H9 (cell line): ENCODE data around the gene CCL11. TPM values are rescaled to one million over a fixed set of nuclear protein-coding genes. Genes with fewer than 3 reads are reported as not detected.

Source experiments
- DNase-seq: peaks from one replicate; pipeline ENCODE4 v3.0.0-alpha.2; 2017
- H2AFZ ChIP-seq: one replicate; pipeline ENCODE4 v1.6.1; 2013; ENCODE audit warnings: mild to moderate bottlenecking, low read length, control low read depth, moderate library complexity
- H2AK5ac ChIP-seq: 2 replicates; pipeline ENCODE4 v1.6.1; 2013; ENCODE audit warnings: low read length, control low read depth, mixed read lengths; ENCODE audit not compliant: insufficient read length
- H2BK120ac ChIP-seq: one replicate; pipeline ENCODE4 v1.6.1; 2013; ENCODE audit warnings: low read depth, mild to moderate bottlenecking, low read length, control low read depth, inconsistent platforms; ENCODE audit not compliant: poor library complexity, severe bottlenecking
- H2BK12ac ChIP-seq: 2 replicates; pipeline ENCODE4 v1.6.1; 2013; ENCODE audit warnings: low read length, control low read depth, mixed read lengths, low read depth; ENCODE audit not compliant: insufficient read length
- H2BK15ac ChIP-seq: 2 replicates; pipeline ENCODE4 v1.6.1; 2013; ENCODE audit warnings: low read depth, low read length, control low read depth
- H2BK20ac ChIP-seq: one replicate; pipeline ENCODE4 v1.6.1; 2013; ENCODE audit warnings: low read depth, mild to moderate bottlenecking, low read length, control low read depth, inconsistent platforms; ENCODE audit not compliant: poor library complexity, severe bottlenecking
- H2BK5ac ChIP-seq: 2 replicates; pipeline ENCODE4 v1.6.1; 2013; ENCODE audit warnings: low read length, control low read depth, mixed read lengths; ENCODE audit not compliant: insufficient read length
- H3K14ac ChIP-seq: 2 replicates; pipeline ENCODE4 v1.6.1; 2013; ENCODE audit warnings: low read length, control low read depth; ENCODE audit not compliant: insufficient read depth
- H3K18ac ChIP-seq: 2 replicates; pipeline ENCODE4 v1.6.1; 2013; ENCODE audit warnings: low read depth, mild to moderate bottlenecking, mixed read lengths, low read length, control low read depth; ENCODE audit not compliant: insufficient read length
- H3K23ac ChIP-seq: 2 replicates; pipeline ENCODE4 v1.6.1; 2013; ENCODE audit warnings: low read length, control low read depth, mixed read lengths, low read depth; ENCODE audit not compliant: insufficient read length
- H3K23me2 ChIP-seq: 2 replicates; pipeline ENCODE4 v1.6.1; 2013; ENCODE audit warnings: low read depth, mild to moderate bottlenecking, mixed read lengths, low read length, control low read depth; ENCODE audit not compliant: insufficient read length, poor library complexity, severe bottlenecking
- H3K27ac ChIP-seq: 2 replicates; pipeline ENCODE4 v1.5.1; 2013; ENCODE audit warnings: low read length, control low read depth, mixed read lengths, low read depth; ENCODE audit not compliant: insufficient read length
- H3K27me3 ChIP-seq: 2 replicates; pipeline ENCODE4 v1.6.1; 2013; ENCODE audit warnings: low read length, control low read depth, inconsistent platforms; ENCODE audit not compliant: insufficient read depth
- H3K4ac ChIP-seq: 2 replicates; pipeline ENCODE4 v1.6.1; 2013; ENCODE audit warnings: low read depth, mild to moderate bottlenecking, control low read depth, inconsistent platforms, low read length, moderate library complexity
- H3K4me1 ChIP-seq: 2 replicates; pipeline ENCODE4 v1.6.1; 2013; ENCODE audit warnings: low read length, control low read depth, inconsistent platforms; ENCODE audit not compliant: insufficient read depth
- H3K4me2 ChIP-seq: 2 replicates; pipeline ENCODE4 v1.6.1; 2013; ENCODE audit warnings: low read length, control low read depth, mixed read lengths; ENCODE audit not compliant: insufficient read length, insufficient read depth
- H3K56ac ChIP-seq: 2 replicates; pipeline ENCODE4 v1.6.1; 2013; ENCODE audit warnings: low read depth, mild to moderate bottlenecking, mixed read lengths, low read length, control low read depth; ENCODE audit not compliant: insufficient read length
- H3K79me1 ChIP-seq: 2 replicates; pipeline ENCODE4 v1.6.1; 2013; ENCODE audit warnings: low read depth, mild to moderate bottlenecking, moderate library complexity, low read length, control low read depth, inconsistent platforms; ENCODE audit not compliant: insufficient read depth, poor library complexity, severe bottlenecking
- H3K79me2 ChIP-seq: 2 replicates; pipeline ENCODE4 v1.6.1; 2013; ENCODE audit warnings: low read length, control low read depth, inconsistent platforms; ENCODE audit not compliant: insufficient read depth
- H3K9ac ChIP-seq: 2 replicates; pipeline ENCODE4 v1.6.1; 2013; ENCODE audit warnings: low read length, control low read depth, mixed read lengths; ENCODE audit not compliant: insufficient read length; ENCODE audit errors: extremely low read depth
- H3K9me3 ChIP-seq: one replicate; pipeline ENCODE4 v1.6.1; 2013; ENCODE audit warnings: low read depth, low read length, inconsistent platforms; ENCODE audit not compliant: control insufficient read depth
- H3T11ph ChIP-seq: one replicate; pipeline ENCODE4 v1.6.1; 2013; ENCODE audit warnings: mild to moderate bottlenecking, low read length, control low read depth, inconsistent platforms
- H4K20me1 ChIP-seq: one replicate; pipeline ENCODE4 v1.6.1; 2013; ENCODE audit not compliant: control insufficient read depth, insufficient read length, insufficient read depth
- H4K5ac ChIP-seq: 2 replicates; pipeline ENCODE4 v1.6.1; 2013; ENCODE audit warnings: low read depth, mild to moderate bottlenecking, mixed read lengths, low read length, control low read depth; ENCODE audit not compliant: insufficient read length
- H4K8ac ChIP-seq: replicated peaks from 2 replicates; pipeline ENCODE4 v1.6.1; 2013; ENCODE audit warnings: low read length, control low read depth, mixed read lengths, low read depth; ENCODE audit not compliant: insufficient read length
- H4K91ac ChIP-seq: 2 replicates; pipeline ENCODE4 v1.6.1; 2013; ENCODE audit warnings: low read depth, mild to moderate bottlenecking, moderate library complexity, mixed read lengths, low read length, control low read depth; ENCODE audit not compliant: insufficient read length
- H3K27ac Mint-ChIP-seq, 3 experiments: 2 replicates in 2 of 3; 3 replicates in 1 of 3; pipeline ENCODE4 v1.8.0; 2020 to 2021; ENCODE audit warnings: mixed read lengths in 3 of 3, mild to moderate bottlenecking in 1 of 3, moderate library complexity in 1 of 3
- H3K27me3 Mint-ChIP-seq: 2 replicates; pipeline ENCODE4 v1.8.0; 2021; ENCODE audit warnings: low read depth, mild to moderate bottlenecking, moderate library complexity, mixed read lengths
- H3K36me3 Mint-ChIP-seq, 3 experiments: 2 replicates in 2 of 3; 3 replicates in 1 of 3; pipeline ENCODE4 v1.8.0; 2020 to 2021; ENCODE audit warnings: low read depth in 3 of 3, mixed read lengths in 3 of 3; ENCODE audit not compliant: insufficient read depth in 1 of 3
- H3K4me1 Mint-ChIP-seq, 2 experiments: 2 replicates each; pipeline ENCODE4 v1.8.0; 2020; ENCODE audit warnings: mixed read lengths in 2 of 2
- H3K4me3 Mint-ChIP-seq, 2 experiments: 2 replicates in 1 of 2; 3 replicates in 1 of 2; pipeline ENCODE4 v1.8.0; 2020 to 2021; ENCODE audit warnings: mild to moderate bottlenecking in 2 of 2, mixed read lengths in 2 of 2, moderate library complexity in 1 of 2
- H3K9me3 Mint-ChIP-seq, 2 experiments: 2 replicates in 1 of 2; 3 replicates in 1 of 2; pipeline ENCODE4 v1.8.0; 2020; ENCODE audit warnings: mild to moderate bottlenecking in 2 of 2, mixed read lengths in 2 of 2, moderate library complexity in 1 of 2
- CTCF ChIP-seq: fragments of 200-600 bp; sonication (generic); conservative IDR thresholded peaks from 3 replicates; pipeline ENCODE4 v1.8.0; 2021; ENCODE audit warnings: antibody characterized with exemption, mild to moderate bottlenecking
- WGBS: extraction: QIAGEN DNeasy Blood & Tissue Kit; methylation state at CpG from one replicate; pipeline ENCODE4 v1.1.7; 2013; ENCODE audit warnings: missing lambda C conversion rate, low lambda C conversion rate, mixed read lengths; ENCODE audit not compliant: insufficient read length; ENCODE audit errors: extremely low coverage; 5-methylcytosine and 5-hydroxymethylcytosine counted together
- total RNA-seq: library from RNA; stranded (reverse); gene quantifications from 2 replicates; pipeline ENCODE4 v1.2.1, GENCODE V29; 2021

Gene CCL11
- total RNA-seq, 1 experiment from 2014 or later: not detected

GRCh38 chr17:34260861-34261260, 24.7 kb upstream of the CCL11 start:
- Histone ChIP-seq H3K9ac (no peak overlapping the region), H2BK120ac (no peak overlapping the region), H3K9me3 (no peaks in the 10 kb centered on the region), H3K4me2 (no peak overlapping the region), H2BK20ac (no peak overlapping the region), H3K14ac (no peak overlapping the region), H2BK5ac (no peak overlapping the region), H3K79me1 (no peaks in the 10 kb centered on the region), H2AFZ (no peak overlapping the region), H3T11ph (no peak overlapping the region), H2BK15ac (no peak overlapping the region), H2AK5ac (no peak overlapping the region), H3K27me3 (no peaks in the 10 kb centered on the region), H3K4ac (no peak overlapping the region), H4K91ac (no peak overlapping the region), H3K23ac (no peak overlapping the region), H4K8ac (no peak overlapping the region), H4K20me1 (no peaks in the 10 kb centered on the region), H3K18ac (no peak overlapping the region), H3K79me2 (no peaks in the 10 kb centered on the region), H3K23me2 (no peaks in the 10 kb centered on the region), H3K56ac (no peak overlapping the region), H3K27ac (no peak overlapping the region), H3K4me1 (no peaks in the 10 kb centered on the region), H4K5ac (no peak overlapping the region), H2BK12ac (no peak overlapping the region)
- H3K4me1 Mint-ChIP-seq: peaks cover 4 to 6% of the 10 kb centered on the region in 2 experiments
- H3K36me3 Mint-ChIP-seq: peaks cover 0 to 2% (median 2%) of the 10 kb centered on the region in 3 experiments; a peak in 2 of 7 replicates
- H3K27me3 Mint-ChIP-seq: peaks cover 11% of the 10 kb centered on the region
- no peak for TF ChIP-seq CTCF
- H3K4me3 Mint-ChIP-seq: no peak overlapping the region
- H3K27ac Mint-ChIP-seq: no peak overlapping the region
- DNase-seq: no peak
- WGBS: no CpG with 5 or more reads among the region's 4 CpGs
- H3K9me3 Mint-ChIP-seq: no peaks in the 10 kb centered on the region
